Cardiac muscle cell (in vitro differentiated cells and primary cell): ENCODE data around the gene CDKN2AIPNL. TPM values are rescaled to one million over a fixed set of nuclear protein-coding genes. Genes with fewer than 3 reads are reported as not detected.
A peak's percentile ranks its signal among the peaks of the same experiment; 100 is the strongest.

Experiments
- DNase-seq, 2 donors: peaks; one replicate each; pipeline versions ENCODE4 v3.0.0 to v3.0.0-alpha.2; 2010 to 2017; ENCODE audit warnings: low read depth in 1 of 2, low spot score in 1 of 2
- H3K27ac ChIP-seq: fragments of 200-600 bp; sonication (generic); 2 replicates; pipeline ENCODE4 v1.5.1; 2016
- H3K27me3 ChIP-seq: fragments of 200-600 bp; sonication (generic); 2 replicates; pipeline ENCODE4 v1.6.0; 2016; ENCODE audit warnings: control low read depth
- H3K36me3 ChIP-seq: fragments of 200-600 bp; sonication (generic); 2 replicates; pipeline ENCODE4 v1.5.1; 2016; ENCODE audit warnings: control low read depth
- H3K4me1 ChIP-seq: fragments of 200-600 bp; sonication (generic); 2 replicates; pipeline ENCODE4 v1.8.1; 2017; ENCODE audit warnings: low read depth, mild to moderate bottlenecking, mixed run types
- H3K4me3 ChIP-seq: fragments of 200-600 bp; sonication (generic); 2 replicates; pipeline ENCODE4 v1.5.1; 2016; ENCODE audit warnings: mild to moderate bottlenecking
- H3K9me3 ChIP-seq: fragments of 200-600 bp; sonication (generic); 2 replicates; pipeline ENCODE4 v1.5.1; 2017; ENCODE audit warnings: low read depth, mild to moderate bottlenecking, control low read depth
- polyA plus RNA-seq: library from polyadenylated mRNA; unstranded; fragments of >200 nt; fragmentation: Nextera tagmentation; extraction: Ambion mirVana; gene quantifications from 2 replicates; pipeline ENCODE4 v1.2.1, GENCODE V29; 2016
- total RNA-seq: library from RNA; depleted of rRNA; stranded (reverse); fragments of >200 nt; gene quantifications from 2 replicates; pipeline ENCODE4 v1.2.3, GENCODE V29; 2016
- TF ChIP-seq, protein P1 (sequence below): IDR thresholded peaks from 2 replicates; pipeline ENCODE4 v1.5.1; 2012; ENCODE audit warnings: low read depth, mild to moderate bottlenecking, low read length

Gene CDKN2AIPNL, protein sequence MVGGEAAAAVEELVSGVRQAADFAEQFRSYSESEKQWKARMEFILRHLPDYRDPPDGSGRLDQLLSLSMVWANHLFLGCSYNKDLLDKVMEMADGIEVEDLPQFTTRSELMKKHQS
- total RNA-seq (32.0 and 36.9 TPM in 2 replicates), polyA plus RNA-seq (64.9 and 68.7 TPM in 2 replicates)

- peak; percentile 91 to 93 for DNase-seq
- H3K27ac ChIP-seq, result peak within 1 kb of the TSS; percentile 49
- H3K27me3 ChIP-seq, result no peaks in the 10 kb centered on the region
- no peaks in the 10 kb centered on the region for H3K9me3 ChIP-seq
- TF ChIP-seq, protein P1, sequence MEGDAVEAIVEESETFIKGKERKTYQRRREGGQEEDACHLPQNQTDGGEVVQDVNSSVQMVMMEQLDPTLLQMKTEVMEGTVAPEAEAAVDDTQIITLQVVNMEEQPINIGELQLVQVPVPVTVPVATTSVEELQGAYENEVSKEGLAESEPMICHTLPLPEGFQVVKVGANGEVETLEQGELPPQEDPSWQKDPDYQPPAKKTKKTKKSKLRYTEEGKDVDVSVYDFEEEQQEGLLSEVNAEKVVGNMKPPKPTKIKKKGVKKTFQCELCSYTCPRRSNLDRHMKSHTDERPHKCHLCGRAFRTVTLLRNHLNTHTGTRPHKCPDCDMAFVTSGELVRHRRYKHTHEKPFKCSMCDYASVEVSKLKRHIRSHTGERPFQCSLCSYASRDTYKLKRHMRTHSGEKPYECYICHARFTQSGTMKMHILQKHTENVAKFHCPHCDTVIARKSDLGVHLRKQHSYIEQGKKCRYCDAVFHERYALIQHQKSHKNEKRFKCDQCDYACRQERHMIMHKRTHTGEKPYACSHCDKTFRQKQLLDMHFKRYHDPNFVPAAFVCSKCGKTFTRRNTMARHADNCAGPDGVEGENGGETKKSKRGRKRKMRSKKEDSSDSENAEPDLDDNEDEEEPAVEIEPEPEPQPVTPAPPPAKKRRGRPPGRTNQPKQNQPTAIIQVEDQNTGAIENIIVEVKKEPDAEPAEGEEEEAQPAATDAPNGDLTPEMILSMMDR, result peak; percentile 70
- no peaks in the 10 kb centered on the region for H3K36me3 ChIP-seq
- peaks cover 9% of the 10 kb centered on the region for H3K4me1 ChIP-seq
- H3K4me3 ChIP-seq, result peak within 1 kb of the TSS; percentile 74
Measured at GRCh38 chr5:134411546-134412266, at the start of gene CDKN2AIPNL. Gene CDKN2AIPNL, minus strand, starts transcription at chr5:134411881. Its CDS starts 27 bp downstream, at chr5:134411854.

GRCh38 chr5:134460551-134460950, 48.9 kb upstream of the CDKN2AIPNL start:
- no peaks in the 10 kb centered on the region for H3K9me3 ChIP-seq
- H3K4me1 ChIP-seq, result peaks cover 7% of the 10 kb centered on the region
- TF ChIP-seq, protein P1, result no peak
- H3K36me3 ChIP-seq, result no peaks in the 10 kb centered on the region
- no peak for DNase-seq
- no peak overlapping the region for H3K4me3 ChIP-seq
- H3K27ac ChIP-seq, result no peak overlapping the region
- H3K27me3 ChIP-seq, result no peaks in the 10 kb centered on the region

GRCh38 chr5:134459491-134459890, 47.8 kb upstream of the CDKN2AIPNL start:
- no peaks in the 10 kb centered on the region for H3K36me3 ChIP-seq
- TF ChIP-seq, protein P1, result no peak
- no peaks in the 10 kb centered on the region for H3K27me3 ChIP-seq
- no peak overlapping the region for H3K4me3 ChIP-seq
- H3K27ac ChIP-seq, result no peak overlapping the region
- no peaks in the 10 kb centered on the region for H3K9me3 ChIP-seq
- no peak for DNase-seq
- no peaks in the 10 kb centered on the region for H3K4me1 ChIP-seq

- DNase-seq, result no peak
- H3K4me1 ChIP-seq, result no peaks in the 10 kb centered on the region
- no peak overlapping the region for H3K4me3 ChIP-seq
- no peaks in the 10 kb centered on the region for H3K36me3 ChIP-seq
- H3K27me3 ChIP-seq, result no peaks in the 10 kb centered on the region
- TF ChIP-seq, protein P1, result no peak
- H3K27ac ChIP-seq, result no peak overlapping the region
- H3K9me3 ChIP-seq, result no peaks in the 10 kb centered on the region
Measured at GRCh38 chr5:134459010-134459403, 47.3 kb upstream of the CDKN2AIPNL start.

DNA sequence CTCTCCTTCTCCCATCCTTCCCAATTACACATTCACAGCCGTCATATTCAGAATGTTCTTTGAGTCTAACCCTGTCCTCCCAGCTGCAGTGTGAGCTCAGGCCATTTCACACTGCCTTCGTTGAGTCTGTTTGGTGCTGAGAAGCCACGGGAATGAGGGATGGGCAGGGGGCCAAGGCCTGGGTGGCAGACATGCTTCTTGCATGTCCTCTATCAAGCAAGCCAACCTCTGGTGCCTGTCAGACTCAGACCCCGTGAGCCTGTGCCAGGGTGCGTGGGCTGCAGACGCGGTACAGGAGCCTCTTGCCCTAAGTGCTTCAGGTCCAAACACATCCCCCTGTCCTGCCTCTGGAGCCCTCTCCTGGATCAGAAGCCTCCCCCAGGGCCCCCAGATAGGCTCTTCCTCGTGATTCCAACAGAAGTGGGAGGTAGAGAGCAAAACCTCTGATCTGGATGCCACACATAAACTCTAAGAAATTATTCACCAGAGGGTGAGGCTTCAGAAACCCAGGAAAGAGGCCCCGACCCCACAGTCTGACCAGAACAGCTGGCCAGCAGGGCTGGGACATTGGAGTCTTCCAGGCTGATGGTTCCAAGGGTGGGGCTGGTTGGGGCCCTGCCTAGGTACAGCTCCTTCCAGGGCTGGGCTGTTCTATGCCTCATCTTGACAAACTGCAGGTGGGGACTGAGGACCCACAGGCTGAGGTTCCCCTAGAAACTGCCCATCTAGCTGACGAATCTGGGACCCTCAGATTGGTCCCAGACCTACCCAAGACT, 46.7 kb upstream of the CDKN2AIPNL start:
- Histone ChIP-seq H3K36me3 (no peaks in the 10 kb centered on the region), H3K9me3 (no peaks in the 10 kb centered on the region), H3K27me3 (no peaks in the 10 kb centered on the region), H3K27ac (no peak overlapping the region), H3K4me1 (no peaks in the 10 kb centered on the region), H3K4me3 (no peak overlapping the region)
- TF ChIP-seq, protein P1, result no peak
- peak in 1 of 2 donors; percentile 81 for DNase-seq
